Glomerular endothelial cell (primary cell): ENCODE results near the gene THEMIS. TPM values are rescaled to one million over a fixed set of nuclear protein-coding genes. Genes with fewer than 3 reads are reported as not detected.
"Not testable (repeated sequence)": the region's sequence is repeated elsewhere in the genome, so short reads cannot be mapped to it uniquely, and the experiment has no call there.

Source experiments
- DNase-seq: peaks from one replicate; pipeline ENCODE4 v3.0.0-alpha.2; 2011; ENCODE audit warnings: low read depth, low spot score; ENCODE audit errors: extremely low read depth
- total RNA-seq: library from RNA; depleted of rRNA; stranded (reverse); fragments of >200 nt; gene quantifications from 2 replicates; pipeline ENCODE4 v1.2.3, GENCODE V29; 2015

The THEMIS gene
- total RNA-seq, 1 donor from 2014 or later: not detected

DNA sequence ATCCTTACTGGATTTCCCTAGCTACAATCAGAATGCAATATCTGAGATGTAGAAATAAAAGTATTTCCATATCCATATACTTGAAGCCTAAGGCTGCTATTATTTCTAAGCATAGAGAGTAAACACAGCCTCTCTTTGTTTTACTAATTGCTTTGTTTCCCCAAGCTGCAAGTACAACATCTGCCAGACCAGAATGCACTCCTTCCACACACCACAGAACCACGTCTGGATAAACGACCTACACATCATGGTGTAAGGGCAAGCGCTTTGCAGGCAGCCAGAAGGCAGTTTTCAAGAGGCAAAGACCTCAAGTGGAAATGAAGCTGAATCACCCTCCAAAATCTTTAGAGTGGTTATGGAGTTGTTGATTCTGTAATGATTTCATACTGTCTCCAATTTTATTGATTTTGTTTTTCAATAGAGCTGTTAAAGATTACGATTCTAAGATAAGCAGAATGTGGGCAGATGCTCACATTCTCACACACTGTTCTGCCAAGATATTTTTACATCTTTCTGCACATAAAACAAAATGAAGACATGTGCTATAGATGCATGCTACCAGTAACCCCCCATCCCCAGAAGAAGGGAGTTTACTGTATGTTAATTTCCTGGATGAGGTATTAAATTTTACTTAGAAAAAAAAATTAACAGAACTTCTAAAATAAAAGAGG lies 88.8 kb downstream of the THEMIS start:
- no peak for DNase-seq

DNA sequence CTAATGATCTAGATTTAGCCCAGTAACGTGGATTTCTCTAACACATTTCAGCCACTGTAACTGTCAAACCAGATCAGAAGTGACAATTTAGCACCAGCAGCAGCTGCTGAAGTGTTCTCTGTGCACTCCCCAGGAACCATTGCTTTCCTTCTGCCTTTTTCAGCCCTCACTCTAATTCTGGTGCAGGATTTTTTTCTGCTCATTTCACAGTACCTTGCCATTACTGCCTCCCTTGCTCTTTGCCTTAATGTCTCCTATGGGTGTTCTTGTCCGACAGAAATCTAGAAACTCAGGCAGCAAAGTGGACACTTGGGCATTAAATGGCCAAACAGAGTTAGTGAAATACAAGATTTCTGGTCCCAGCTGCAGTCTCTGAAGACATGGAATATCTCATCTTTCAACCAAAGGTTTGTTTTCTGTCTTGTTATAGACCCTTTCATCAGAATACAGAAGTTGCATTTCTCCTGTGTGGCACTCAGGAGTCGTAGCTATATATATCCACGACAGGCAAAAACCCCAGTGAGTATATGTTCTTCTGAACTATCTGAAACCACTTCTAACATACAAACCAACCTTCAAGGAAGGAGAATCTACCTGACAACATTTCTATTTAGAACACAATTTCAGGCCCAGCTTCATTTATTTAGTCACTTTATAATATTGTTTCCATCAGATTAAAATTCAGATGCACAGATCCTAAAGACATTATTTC lies 92.9 kb downstream of the THEMIS start:
- DNase-seq: no peak

DNA sequence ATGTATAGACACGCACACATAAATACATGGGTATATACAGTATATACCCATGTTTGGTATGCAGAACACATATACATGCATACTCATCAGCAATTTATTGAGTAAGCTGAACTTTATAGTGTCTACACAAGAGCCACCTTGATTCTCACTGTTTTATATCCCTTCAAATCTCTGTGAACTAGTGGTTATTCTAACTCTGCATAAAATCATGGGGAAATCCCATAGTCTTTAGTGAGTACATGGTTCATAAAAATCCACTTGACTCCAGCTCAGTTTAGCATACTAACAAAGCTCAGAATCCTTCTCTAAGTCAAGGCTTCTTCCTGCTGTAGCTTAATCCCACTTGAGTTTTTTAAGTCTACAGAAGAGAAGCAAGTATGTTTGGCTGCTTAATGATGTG lies 104.1 kb downstream of the THEMIS start:
- no peak for DNase-seq

- DNase-seq: no peak
Measured at GRCh38 chr6:127794405-127794804, 106.5 kb downstream of the THEMIS start.

DNA sequence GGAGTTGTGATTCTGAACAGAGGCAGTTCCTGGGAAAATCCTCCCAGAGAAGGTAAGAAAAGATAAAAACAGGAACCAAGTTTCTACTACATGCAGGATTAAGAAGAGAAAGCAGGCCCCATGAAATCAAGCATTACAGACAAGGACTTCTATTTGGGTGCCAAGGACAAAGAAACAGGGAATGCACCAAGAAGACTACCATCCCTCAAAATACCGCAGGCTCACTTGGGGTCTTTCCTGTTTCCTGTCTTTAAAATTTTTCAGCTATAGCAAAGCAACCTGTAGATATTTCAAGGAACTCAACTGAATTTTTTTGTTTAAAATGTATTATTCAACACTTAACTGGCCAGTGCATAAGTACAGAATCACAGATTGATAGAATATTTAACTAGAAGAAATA lies 107.5 kb downstream of the THEMIS start:
- DNase-seq: no peak

- no peak for DNase-seq
Measured at GRCh38 chr6:127792616-127793015, 108.2 kb downstream of the THEMIS start.

- no peak for DNase-seq
Measured at GRCh38 chr6:127791779-127792528, 108.9 kb downstream of the THEMIS start.

- no peak for DNase-seq
Measured at GRCh38 chr6:127790571-127790970, 110.3 kb downstream of the THEMIS start.

- no peak for DNase-seq
Measured at GRCh38 chr6:127786109-127786508, 114.7 kb downstream of the THEMIS start.

- DNase-seq: no peak
Measured at GRCh38 chr6:127784468-127784867, 116.4 kb downstream of the THEMIS start.

DNA sequence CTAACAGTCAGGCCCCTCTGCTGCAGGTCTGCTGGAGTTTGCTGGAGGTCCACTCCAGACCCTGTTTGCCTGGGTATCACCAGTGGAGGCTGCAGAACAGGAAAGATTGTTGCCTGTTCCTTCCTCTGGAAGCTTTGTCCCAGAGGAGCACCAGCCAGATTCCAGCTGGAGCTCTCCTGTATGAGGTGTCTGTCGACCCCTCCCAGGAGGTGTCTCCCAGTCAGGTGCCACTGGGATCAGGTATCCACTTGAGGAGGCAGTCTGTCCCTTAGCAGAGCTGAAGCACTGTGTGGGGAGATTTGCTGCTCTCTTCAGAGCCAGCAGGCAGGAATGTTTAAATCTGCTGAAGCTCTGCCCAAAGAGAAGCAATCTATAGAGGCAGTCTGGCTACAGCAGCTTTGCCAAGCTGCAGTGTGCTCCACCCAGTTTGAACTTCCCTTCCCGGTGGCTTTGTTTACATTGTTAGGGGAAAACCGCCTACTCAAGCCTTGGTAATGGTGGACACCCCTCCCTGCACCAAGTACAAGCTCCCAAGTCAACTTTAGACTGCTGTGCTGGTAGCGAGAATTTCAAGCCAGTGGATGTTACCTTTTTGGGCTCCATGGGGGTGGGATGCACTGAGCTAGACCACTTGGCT lies 119.1 kb downstream of the THEMIS start:
- not testable (repeated sequence) for DNase-seq

DNA sequence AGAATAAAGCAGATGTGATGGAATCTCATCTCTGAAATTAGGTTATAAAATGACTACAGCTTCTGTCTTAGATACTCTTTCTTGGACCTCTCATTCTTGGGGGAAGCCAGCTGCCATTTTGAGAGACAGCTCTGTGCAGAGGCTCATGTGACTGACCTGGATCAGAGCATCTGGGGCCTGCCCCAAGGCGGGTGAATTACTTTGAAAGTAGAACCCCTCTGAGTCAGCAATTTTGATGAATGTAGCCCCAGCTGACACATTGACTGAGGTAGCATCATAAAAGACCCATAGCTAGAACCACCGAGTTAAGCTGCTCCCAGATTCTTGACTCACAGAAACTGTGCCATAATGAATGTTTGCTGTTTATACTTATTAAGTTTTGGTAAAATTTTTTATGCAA lies 124.5 kb downstream of the THEMIS start:
- no peak for DNase-seq

DNA sequence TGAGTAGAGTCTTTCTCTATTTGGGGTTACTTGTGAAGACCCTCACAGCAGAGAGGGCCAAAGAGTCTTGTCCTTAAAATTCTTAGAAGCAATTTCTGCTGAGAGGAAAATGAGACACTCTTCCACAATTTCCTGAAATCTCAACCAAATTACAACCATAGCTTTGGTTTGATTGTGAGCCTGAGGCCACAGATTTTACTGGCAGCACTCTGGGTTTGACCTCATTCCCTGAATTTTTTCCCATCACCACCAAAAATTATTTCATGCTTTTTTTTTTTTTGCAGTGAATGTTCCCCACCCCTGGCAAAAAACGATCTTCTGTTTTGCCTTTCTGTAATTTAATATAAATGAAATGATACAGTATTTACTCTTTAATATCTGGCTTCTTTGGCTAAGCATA lies 125.5 kb downstream of the THEMIS start:
- no peak for DNase-seq

- no peak for DNase-seq
Measured at GRCh38 chr6:127768745-127769144, 132.1 kb downstream of the THEMIS start.

- DNase-seq: no peak
Measured at GRCh38 chr6:127768223-127768622, 132.6 kb downstream of the THEMIS start.

DNA sequence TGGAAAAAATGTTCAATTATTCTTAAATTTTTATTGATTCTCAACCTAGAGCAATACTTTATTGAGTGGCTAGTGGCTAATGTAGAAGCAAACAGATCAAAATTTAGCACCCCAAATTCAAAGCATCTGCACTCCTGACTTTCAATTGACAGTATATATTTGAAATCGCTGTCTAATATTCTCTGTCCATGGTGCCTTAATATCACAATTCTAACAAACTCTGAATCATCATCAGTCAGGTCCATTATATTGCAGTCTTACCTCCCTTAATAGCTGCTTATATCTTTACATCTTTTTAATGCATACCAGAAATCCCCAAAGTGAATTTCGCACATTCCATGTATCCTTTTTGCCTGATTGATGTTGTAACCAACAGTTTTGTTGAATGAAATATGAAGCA lies 134.9 kb downstream of the THEMIS start:
- no peak for DNase-seq

DNA sequence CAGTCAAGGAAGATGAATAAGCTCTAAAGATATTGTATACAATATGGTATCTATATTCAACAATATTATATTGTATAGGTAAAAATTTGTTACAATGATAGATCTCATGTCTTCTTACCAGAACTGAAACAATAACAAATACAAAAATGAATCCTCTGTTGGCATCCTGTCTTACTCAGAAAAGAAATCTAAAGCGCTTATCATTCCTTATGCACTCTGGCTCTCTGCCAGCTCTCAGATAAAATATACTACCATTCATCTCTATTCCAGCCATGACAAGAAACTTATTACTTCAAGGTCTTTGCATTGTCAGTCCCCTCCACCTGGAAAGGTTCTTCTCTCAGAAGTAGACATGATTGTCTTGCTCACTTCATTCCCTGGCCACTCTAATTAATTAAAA lies 138.6 kb downstream of the THEMIS start:
- DNase-seq: no peak

DNA sequence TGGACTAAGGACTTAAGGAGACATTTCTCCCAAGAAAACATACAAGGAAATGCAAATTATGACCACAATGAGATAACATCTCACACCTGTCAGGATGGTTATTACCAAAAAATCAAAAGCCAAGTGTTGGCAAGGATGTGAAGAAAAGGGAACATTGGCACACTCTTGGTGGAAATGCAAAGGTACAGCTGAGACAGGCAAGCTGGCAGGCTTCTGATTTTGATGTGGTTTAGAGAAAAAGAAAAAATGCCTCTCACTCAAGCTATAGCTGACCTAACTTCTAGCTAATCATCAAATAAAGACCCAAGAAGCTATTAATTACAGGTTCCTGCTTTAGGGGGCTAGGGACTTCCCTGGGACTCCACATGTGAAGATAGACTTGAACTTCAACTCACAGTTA lies 139.8 kb downstream of the THEMIS start:
- DNase-seq: no peak

- no peak for DNase-seq
Measured at GRCh38 chr6:127749095-127749494, 151.8 kb downstream of the THEMIS start.

- DNase-seq: no peak
Measured at GRCh38 chr6:127748290-127748689, 152.6 kb downstream of the THEMIS start.

DNA sequence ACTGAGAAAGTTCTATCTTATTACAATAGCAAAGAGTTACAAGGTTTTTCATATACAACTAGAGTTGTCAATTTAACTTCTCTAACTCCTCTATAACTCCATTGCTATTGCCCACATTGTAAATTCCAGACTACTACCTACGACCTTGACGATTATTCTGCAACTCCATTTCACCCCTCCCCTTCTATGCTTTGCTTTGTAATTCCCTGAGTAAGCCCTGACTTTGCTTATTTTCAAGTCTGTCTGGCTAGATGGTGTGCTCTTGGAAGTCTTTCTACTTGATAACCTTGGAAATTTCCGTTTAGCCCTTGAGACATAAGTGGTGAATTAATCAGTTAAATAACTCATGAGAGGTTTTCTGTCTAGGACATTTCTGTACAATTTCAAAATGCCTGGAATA lies 162.4 kb downstream of the THEMIS start:
- DNase-seq: no peak
